HG02623 (cell line): ENCODE results near the gene ZNF853.
A peak's percentile ranks its signal among the peaks of the same experiment; 100 is the strongest.
"Not testable (repeated sequence)": the region's sequence is repeated elsewhere in the genome, so short reads cannot be mapped to it uniquely, and the experiment has no call there.

Experiments
- ATAC-seq: cut with Tn5 transposase; IDR thresholded peaks from one replicate; pipeline ENCODE4 v1.9.1; 2021; ENCODE audit warnings: moderate library complexity; ENCODE audit not compliant: unreplicated experiment

The ZNF853 gene

DNA sequence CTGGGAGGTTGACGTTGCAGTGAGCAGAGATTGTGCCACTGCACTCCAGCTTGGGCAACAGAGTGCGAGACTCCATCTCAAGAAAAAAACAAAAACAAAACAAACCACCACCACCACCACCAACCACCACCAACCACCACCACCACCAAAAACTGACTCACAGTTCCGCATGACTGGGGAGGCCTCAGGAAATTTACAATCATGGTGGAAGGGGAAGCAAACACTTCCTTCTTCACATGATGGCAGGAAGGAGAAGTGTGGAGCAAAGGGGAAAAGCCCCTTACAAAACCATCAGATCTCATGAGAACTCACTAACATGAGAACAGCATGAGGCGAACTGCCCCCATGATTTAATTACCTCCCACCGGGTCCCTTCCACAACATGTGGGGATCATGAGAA, 19.6 kb downstream of the ZNF853 start:
- ATAC-seq, result not testable (repeated sequence)

DNA sequence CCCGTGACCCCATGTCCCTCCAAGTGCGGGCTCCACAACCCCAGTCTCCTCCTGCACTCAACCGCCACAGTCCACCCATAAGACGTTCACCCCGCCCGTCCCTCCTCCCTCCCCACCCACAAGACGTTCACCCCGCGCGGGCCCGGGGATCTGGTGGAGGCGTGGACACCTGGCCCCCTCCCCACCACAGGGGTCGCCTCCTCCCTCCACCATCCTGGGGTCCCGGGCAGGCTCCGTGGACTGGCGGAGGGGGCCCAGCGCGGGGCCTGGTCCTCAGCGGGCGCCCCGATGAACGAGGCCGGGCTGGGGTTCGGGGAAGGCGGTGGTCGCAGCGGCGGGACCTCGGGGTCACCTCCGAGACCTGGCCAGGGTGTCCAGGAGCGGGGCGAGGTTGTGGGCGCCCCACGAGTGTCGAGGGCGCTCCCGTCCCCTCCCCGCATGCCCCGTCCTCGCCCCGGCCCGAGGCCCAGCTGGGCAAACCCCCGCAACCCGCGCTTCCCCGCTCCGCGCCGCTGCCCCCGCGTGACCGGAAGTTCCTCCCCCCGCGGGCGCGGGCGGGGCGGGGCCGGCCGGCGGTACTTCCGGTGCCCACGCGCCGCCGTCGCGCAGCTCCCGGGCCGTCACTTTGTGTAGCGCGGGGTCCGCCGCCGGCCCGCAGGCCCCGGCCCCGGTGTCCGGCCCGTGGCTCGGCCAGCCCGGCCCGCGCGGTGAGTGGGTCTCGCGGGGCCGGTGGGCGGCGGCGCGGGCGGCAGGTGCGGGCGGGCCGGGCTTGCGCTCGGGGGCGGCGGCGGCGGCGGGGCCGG, 21.5 kb downstream of the ZNF853 start, which contains the start of gene ZNF316:
TSS of gene ZNF316 (plus strand) at position 578 of the 803 bp plus-strand sequence. CDS start 5,092 bp downstream, outside the sequence.
- ATAC-seq, result peak; percentile 68

DNA sequence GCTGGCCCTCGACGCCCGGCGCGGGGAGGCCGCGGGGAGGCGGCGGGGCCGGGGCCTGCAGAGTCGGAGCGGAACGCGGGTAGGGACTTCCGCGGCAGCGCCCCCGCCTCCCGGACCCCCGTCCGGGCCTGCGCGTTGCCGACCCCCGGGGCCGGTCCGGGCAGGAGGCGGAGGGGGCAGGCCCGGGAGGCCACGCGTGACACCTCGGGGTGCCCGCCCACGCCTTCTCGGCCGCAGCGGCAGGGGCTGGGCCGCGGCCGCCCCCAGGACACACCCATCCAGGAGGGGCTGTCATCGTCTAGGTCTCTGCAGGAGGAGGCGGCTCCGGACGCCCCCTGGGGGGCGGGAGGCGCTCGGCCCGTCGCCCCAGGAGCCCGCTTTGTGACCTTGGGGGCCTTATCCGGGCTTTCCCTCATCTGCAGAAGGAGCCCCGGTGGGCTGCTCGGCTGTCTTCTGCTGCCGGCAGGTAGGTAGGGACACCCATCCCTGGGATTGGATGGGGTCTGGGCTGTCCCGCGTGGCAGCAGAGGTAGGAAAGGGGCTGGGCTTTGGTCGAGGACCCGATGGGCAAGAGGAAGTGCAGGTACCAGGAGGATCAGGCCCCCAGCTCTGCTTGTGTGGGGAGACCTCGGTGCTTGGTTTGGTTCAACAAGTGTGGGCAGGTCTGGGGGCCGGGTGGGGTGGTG, 22.3 kb downstream of the ZNF853 start:
- ATAC-seq, result peak; percentile 73

DNA sequence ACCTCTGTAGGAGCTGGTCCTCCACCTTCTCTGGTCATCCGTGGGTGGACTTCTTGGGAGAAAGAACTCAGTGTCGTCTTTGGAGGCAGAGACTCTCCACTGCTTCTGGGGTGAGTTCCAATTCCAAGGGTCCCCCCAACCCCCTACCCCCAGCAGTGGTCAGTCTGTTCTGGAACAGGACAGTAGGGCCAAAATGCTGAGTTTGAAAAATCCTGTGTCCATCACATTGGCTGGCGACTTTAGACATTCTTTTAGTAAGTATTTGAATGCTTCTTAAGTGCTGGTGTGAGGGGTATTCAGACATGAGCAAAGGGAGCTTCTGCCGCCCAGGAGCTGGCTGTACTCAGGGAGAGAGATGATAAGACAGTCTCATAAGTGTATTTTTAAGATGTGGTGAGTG, 23.6 kb downstream of the ZNF853 start:
- ATAC-seq, result no peak

DNA sequence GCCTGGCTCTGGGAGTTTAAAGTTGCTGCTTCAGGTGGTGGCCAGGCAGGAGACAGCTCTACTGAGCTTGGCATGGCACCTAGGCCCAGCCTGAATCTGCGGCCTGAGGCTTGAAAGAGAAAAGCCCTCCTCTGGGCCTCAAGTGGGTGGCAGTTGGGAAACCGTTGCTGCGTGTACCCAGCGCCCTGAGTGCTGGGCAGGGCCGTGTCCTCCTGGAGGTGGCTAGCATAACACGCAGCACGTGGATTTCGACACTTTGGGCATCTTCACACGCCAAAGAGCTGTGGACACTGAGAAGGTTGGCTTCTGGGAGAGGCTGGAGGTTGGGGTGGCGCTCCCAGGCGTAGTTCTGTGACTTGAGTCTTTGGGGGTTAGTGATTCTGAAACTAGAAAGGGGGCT, 24.2 kb downstream of the ZNF853 start:
- no peak for ATAC-seq

DNA sequence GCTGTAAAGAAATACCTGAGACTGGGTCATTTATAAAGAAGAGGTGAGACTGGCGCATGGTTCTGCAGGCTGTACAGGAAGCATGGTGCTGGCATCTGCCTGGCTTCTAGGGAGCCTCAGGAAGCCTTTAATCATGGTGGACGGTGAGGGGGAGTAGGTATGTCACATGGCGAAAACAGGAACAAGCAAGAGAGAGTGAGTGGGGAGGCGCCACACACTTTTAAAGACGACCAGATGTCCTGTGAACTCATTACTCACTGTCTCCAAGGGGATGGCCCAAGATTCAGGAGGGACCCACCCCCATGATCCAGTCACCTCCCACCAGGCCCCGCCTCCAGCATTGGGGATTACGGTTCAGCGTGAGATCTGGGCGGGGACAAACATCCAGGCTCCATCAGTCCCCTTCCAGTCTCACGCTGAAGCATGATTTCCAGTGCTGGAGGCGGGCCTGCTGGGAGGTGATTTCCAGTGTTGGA, 24.9 kb downstream of the ZNF853 start:
- no peak for ATAC-seq

DNA sequence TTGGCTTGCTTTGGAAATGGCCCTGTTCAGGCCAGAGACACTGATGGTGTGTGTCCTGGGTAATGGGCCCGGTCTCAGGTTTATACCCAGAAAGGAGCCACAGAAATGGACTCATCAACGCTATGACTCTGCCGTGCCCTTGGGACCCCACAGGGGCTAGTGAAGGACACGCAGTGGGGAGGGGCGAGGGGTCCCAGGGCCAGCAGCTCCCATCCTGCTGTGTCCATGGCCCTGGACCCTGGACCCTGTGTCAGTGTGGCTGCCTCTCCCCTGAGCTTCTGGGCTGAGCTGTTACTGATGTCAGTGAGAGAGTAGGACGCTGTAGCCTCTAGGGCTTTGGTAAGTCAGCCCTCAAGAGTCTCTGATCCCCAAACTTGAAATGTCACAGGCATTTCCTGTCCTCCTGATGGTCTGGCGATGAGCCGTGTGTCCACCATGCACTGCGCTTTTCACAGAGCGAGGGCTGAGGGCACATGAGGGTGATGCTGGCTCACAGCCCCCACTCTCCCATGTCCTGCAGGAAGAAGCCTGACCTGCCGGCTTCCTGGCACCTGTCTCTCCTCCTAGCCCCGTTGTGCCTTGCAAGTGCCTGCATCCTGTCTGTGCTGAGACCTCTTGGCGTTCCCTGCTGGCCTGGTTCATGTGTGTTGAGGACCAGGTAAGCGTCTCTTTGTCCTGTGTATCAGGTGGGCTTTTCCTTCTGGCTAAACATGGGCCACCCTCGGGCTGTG, 26.1 kb downstream of the ZNF853 start:
- no peak for ATAC-seq

DNA sequence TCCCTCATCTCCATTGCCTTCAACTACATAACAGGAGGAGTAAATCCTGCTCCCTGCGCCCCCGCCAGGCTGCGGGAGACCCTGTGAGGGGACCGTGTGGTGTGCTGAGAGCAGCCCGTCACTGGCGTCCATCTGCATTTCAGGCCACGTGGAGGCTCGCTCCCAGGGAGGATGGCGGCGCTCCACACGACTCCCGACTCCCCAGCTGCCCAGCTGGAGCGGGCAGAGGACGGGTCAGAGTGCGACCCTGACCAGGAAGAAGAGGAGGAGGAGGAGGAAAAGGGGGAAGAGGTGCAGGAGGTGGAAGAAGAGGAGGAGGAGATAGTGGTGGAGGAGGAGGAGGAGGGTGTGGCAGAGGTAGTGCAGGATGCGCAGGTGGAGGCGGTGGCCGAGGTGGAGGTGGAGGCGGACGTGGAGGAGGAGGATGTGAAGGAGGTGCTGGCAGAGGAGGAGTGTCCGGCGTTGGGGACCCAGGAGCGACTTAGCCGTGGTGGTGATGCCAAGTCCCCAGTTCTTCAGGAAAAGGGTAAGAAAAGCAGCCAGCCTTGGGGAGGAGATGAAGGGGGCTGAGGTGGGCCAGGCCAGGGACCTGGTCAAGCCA, 26.9 kb downstream of the ZNF853 start:
- no peak for ATAC-seq

DNA sequence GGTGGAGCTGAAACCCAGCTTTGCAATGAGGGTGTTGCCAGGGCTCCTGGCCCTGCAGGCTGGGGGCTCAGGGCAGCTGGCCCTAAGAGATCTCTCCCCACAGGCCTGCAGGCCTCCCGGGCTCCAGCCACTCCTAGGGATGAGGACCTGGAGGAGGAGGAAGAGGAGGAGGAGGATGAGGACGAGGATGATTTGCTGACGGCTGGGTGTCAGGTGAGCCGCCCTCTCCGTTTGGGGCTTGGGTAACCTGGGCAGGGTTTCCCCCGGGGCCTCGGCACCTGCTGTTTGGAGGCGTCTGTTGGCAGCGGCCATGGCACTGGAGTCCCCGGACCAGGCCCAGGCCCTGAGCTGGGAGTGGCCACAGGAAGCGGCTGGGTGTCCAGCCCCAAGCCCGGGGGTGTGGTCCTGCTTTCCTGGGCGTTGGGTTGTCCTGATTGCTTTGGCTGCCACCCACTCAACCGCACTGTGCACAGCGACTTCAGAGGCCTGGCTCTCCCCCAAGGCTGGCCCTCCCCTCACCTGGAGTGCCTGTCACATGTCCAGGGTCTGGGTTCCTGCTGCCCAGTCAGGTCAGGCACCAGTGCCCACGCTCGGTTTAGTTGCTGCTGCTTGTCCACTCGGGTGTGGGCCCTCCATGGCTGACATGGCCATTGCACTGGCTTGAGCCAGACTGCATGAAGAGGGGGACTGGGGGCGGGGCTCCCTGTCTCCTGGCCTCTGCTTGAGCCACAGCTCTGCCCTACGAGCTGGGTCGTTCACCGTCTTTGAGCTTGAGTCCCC, 27.6 kb downstream of the ZNF853 start:
- no peak for ATAC-seq

DNA sequence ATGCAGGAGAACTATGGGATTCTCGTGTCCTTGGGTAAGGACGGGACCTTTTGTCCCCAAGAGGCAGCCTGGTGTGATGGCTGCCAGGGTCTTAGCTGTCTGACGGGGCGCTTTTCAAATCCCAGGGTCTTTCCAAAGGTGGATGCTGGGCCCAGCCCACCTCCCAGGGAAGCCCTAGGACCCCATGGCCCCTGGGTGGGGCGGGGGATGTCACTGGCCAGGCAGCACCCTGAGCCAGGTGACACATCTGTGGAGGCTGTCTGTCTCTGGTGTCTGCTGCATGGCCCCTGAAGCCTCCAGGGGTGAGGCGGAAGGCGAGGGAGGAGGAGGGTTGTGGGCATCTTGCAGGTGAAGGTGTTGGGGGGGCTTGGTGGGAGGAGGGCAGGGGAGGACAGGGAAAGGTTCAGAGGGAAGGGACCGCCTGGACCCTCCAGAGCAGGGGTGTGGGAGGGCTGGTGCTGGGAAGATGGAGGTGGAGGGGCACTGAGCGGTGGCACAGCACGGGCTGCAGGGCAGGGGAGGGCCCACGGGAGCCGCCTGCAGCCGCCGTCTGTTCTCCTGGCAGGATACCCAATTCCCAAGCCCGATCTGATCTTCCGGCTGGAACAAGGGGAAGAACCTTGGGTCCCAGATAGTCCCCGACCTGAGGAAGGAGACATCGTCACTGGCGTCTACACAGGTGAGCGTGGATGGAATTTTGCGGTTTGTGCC, 28.7 kb downstream of the ZNF853 start:
- ATAC-seq, result no peak

DNA sequence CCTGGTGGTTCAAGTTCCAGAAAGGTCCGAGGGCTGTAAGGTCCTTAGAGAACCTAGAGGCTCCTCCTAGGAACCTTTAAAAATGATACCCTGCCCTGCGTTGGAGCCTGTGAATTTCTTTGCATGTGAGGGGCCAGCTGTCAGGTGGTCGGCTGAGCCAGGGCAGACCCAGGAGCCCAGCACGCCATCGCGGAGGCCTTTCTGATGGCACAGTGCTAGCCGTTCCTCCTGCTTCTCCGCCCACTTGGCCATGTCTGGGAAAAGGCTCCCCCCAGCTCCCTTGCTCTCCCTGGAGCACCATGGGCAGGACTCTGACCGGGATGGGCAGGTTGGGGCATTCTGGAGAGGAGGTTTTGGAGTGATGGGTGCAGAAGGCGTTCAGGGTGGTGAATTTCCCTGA, 29.3 kb downstream of the ZNF853 start:
- ATAC-seq, result no peak

DNA sequence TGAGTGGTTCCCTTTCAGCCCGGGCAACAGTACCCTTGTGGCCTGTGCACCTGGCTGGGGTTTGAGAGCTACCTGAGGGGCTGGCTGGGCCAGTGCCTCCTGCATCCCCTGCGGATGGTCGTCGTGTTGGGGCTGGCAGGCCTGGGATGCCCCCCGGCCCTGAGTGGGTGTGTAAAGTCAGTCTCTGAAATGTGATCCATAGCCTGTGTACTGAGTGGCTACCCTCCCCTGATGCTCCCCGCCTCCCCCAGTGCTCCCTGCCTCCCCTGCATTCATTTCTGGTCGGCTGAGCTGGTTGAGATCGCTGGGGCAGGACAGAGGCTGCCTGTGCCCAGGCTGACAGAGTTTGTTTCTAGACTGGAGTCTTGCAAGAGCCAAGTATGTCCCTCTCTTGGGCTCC, 31.1 kb downstream of the ZNF853 start:
- ATAC-seq, result no peak

DNA sequence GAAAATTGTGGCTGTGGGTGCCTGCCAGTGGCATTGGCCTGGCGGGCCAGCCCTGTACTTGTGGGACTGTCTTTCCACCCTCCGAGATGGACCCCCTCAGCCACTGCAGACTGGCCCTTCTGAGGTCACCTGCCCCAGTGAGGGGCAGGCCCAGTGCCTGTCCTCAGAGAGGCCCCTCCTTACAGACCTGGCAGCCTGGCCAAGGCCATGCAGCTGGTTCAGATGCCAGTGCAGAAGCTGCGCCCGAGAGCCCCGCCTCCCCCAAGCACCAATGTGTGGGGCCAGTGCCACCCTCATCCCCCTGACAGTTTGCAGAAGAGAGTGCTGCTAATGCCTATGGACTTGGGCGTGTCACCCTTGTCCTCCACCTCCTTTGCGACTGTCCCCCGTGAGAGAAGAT, 31.7 kb downstream of the ZNF853 start:
- no peak for ATAC-seq

DNA sequence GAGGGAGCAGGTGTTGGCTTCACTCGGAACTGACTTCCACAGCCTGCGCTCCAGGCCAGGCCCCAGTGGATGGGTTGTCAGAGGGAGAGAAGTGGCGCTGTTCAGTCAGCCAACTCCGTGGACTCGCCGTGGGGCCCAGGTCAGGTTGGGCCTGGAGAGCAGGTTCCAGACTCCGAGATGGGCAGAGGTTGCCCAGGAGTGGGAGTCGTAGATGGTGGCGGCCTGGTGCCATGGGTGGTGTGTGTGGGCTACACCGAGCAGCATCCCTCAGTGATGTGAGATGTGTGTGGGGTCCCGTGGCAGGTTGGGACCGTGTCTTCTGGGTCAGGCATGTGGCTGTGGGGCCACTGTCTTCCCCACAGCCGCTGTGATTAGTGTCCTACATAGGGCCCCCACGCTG, 32.1 kb downstream of the ZNF853 start:
- no peak for ATAC-seq

DNA sequence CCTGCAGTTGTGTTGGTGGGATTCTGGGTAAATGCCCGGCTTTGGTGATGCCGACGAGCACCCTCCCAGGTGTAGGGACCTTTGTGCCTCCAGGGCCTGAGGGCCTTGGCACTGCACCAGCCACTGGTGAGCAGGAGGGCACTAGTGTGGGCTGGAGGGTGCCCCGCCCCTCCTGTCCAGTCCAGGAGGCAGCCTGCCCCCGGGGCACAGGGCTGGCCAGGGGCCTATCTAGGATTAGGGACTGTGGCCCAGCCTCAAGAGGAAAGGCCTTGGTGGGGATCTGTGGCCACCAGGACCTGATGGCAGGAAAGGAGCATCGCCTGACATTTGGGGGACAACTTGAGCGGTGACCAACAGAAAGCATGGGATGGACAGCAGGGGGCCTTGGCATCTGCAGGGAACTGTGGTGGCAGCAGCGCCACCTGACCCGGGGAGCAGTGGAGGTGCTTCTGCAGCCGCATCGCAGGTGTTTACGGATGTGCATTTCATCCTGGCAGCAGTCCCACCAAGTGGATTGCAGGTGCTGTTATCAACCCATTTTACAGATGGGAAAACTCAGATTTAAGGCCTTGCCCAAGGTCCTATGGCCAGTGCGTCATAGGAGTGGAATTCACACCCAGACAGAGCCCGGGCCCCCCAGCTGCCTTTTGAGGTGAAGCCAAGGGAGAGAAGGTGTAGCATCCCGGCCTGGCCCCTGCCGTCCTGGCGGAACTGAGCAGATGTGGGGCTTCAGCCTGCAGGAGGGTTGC, 32.8 kb downstream of the ZNF853 start:
- no peak for ATAC-seq

DNA sequence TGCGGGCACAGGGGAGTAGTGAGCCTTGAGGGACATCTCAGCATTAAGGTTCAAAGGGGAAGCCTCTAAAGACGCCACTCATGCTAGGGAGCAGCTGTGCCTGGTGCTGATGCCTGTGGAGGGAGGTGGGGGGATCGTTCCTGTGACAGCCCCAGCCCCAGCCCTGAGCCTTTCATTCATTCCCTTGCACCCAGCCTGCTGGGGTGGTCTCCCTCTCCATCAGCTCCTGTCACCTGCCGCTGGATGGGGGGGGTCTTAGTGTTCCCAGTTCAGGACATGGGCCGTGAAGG, 33.4 kb downstream of the ZNF853 start:
- no peak for ATAC-seq

DNA sequence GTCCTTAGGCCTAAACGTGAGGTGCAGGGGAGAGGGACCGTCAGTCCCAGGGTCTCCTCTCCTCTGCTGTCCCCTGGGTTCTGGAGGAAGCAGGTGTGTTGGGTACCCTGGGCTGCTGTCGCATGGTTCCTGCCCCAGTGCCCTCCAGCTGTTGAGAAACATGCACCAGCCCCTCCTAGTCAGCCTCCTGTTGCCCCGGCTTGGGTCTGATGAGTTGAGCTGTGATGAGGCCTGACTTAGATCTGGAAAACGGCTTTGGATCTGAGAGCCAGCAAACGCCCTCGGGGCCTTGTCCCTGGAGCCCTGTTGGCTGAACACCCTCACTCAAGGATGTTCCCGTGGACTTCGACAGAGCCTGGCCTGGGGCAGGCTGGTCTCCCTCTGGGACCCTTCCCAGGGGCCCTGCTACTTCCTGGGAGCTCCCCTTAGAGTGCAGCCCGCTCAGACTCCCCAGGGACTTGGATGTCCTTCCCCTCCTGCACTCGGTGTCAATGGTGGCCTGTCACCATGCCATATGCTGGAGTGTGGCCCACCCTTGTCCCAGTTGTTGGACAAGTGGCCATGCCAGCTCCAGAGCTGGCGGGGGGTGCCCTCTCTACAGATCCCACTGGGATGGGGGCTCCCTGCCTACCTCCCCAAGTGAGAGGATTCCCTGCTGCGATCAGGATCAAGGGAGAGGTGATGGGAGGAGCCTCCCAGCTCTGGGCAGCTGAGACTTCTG, 34.0 kb downstream of the ZNF853 start:
- ATAC-seq, result no peak

DNA sequence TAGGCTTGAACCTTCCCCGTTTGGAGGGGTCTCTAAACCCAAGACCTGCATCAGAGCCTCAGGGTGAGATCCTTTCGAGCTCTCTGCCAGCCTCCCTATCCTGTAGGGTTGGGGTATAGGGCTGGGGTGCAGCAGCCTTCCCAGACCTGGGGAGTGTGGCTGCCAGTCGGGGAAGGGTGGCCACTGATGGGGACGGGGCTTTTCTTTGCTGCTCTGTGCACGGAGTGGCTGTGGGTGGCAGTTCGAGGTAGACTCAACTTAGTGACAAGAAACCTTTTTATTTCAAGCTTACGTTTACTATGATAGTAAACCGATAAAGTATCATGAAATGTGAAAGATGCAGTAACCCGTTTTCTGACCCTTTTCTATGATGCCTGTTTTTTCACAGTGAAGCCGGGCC, 34.7 kb downstream of the ZNF853 start:
- no peak for ATAC-seq
